Esophagus muscularis mucosa (tissue), 4 donors: ENCODE measurements around the gene HIBADH. TPM values are rescaled to one million over a fixed set of nuclear protein-coding genes. Genes with fewer than 3 reads are reported as not detected.

Experiments used
- DNase-seq: peaks from one replicate; pipeline ENCODE4 v3.0.0-alpha.2; 2017; ENCODE audit errors: extremely low spot score
- H3K27ac ChIP-seq, 4 donors: fragments of 200-600 bp; sonication (generic); replicated peaks in 1 of 4; 1 replicate in 3 of 4; 2 replicates in 1 of 4; pipeline ENCODE4 v1.5.1; 2016 to 2019; ENCODE audit warnings: mild to moderate bottlenecking in 1 of 4
- H3K27me3 ChIP-seq, 4 donors: fragments of 200-600 bp; sonication (generic); one replicate each; pipeline versions ENCODE4 v1.5.1 to v1.6.0; 2016 to 2019
- H3K36me3 ChIP-seq, 4 donors: fragments of 200-600 bp; sonication (generic); one replicate each; pipeline ENCODE4 v1.5.1; 2016 to 2019
- H3K4me1 ChIP-seq, 4 donors: fragments of 200-600 bp; sonication (generic); one replicate each; pipeline ENCODE4 v1.5.1; 2016 to 2019
- H3K4me3 ChIP-seq, 4 donors: fragments of 200-600 bp; sonication (generic); 1 replicate in 2 of 4; 2 replicates in 2 of 4; pipeline ENCODE4 v1.5.1; 2016 to 2019; ENCODE audit warnings: mild to moderate bottlenecking in 4 of 4, moderate library complexity in 1 of 4
- H3K9me3 ChIP-seq, 4 donors: fragments of 200-600 bp; sonication (generic); 1 replicate in 3 of 4; 2 replicates in 1 of 4; pipeline ENCODE4 v1.5.1; 2016 to 2019
- EP300 ChIP-seq: sonication (generic); formaldehyde crosslinking; IDR thresholded peaks from one replicate; pipeline ENCODE4 v1.6.1; 2017; ENCODE audit warnings: antibody characterized with exemption
- POLR2A ChIP-seq: fragments of 450-650 bp; IDR thresholded peaks from one replicate; pipeline ENCODE4 v1.6.1; 2017; ENCODE audit warnings: antibody characterized with exemption, moderate library complexity, mild to moderate bottlenecking, low read depth
- POLR2AphosphoS5 ChIP-seq, 2 donors: sonication (generic); formaldehyde crosslinking; IDR thresholded peaks; one replicate each; pipeline ENCODE4 v1.6.1; 2017; ENCODE audit warnings: antibody characterized with exemption in 2 of 2
- WGBS: methylation state at CpG from one replicate; pipeline ENCODE4 v1.1.5; 2018; 5-methylcytosine and 5-hydroxymethylcytosine counted together
- intact Hi-C: fragments of 100-400 bp; cut with DNase I; formaldehyde crosslinking; loops from one replicate; pipeline ENCODE4 v1.15.1; 2023
- total RNA-seq, 4 donors: library from RNA; depleted of rRNA; stranded (reverse); fragments of >200 nt; gene quantifications; one replicate each; pipeline versions ENCODE4 v1.1.0 to v1.2.1, GENCODE V29; 2016
- TF ChIP-seq, protein P1 (sequence below), 3 experiments: fragments of 200-600 bp in 2 of 3; fragments of 450-650 bp in 1 of 3; sonication (generic) in 2 of 3; IDR thresholded peaks; one replicate each; pipeline ENCODE4 v1.5.1; 2017 to 2019; ENCODE audit warnings: antibody characterized with exemption in 3 of 3, mild to moderate bottlenecking in 2 of 3, moderate library complexity in 1 of 3

The HIBADH gene
- total RNA-seq, 4 donors from 2014 or later, result 45.4 to 66.0 (median 52.3) TPM

GRCh38 chr7:27661811-27662489, 733 bp downstream of the HIBADH start:
- Histone ChIP-seq H3K27ac (peak overlapping the region; percentile 82 to 95 (median 92)), H3K36me3 (no peaks in the 10 kb centered on the region), H3K4me3 (peak overlapping the region; percentile 66 to 93 (median 80)), H3K27me3 (no peaks in the 10 kb centered on the region), H3K4me1 (peaks cover 13 to 22% (median 19%) of the 10 kb centered on the region in 4 donors), H3K9me3 (no peaks in the 10 kb centered on the region)
- 15% methylated on average over 13 of the region's 18 CpGs for WGBS
- intact Hi-C loops, result loop anchor here (2.0 kb wide), 1 partner anchor 79 kb away; the partner anchor contains the start of gene TAX1BP1
- TF ChIP-seq EP300, result no peak
- TF ChIP-seq, protein P1, sequence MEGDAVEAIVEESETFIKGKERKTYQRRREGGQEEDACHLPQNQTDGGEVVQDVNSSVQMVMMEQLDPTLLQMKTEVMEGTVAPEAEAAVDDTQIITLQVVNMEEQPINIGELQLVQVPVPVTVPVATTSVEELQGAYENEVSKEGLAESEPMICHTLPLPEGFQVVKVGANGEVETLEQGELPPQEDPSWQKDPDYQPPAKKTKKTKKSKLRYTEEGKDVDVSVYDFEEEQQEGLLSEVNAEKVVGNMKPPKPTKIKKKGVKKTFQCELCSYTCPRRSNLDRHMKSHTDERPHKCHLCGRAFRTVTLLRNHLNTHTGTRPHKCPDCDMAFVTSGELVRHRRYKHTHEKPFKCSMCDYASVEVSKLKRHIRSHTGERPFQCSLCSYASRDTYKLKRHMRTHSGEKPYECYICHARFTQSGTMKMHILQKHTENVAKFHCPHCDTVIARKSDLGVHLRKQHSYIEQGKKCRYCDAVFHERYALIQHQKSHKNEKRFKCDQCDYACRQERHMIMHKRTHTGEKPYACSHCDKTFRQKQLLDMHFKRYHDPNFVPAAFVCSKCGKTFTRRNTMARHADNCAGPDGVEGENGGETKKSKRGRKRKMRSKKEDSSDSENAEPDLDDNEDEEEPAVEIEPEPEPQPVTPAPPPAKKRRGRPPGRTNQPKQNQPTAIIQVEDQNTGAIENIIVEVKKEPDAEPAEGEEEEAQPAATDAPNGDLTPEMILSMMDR (IDR thresholded peaks at IDR 0.05), result no peak
- DNase-seq, result no peak

GRCh38 chr7:27656724-27657123, 6.0 kb downstream of the HIBADH start:
- Histone ChIP-seq H3K27ac (no peak overlapping the region), H3K27me3 (no peaks in the 10 kb centered on the region), H3K36me3 (no peaks in the 10 kb centered on the region), H3K4me1 (peaks cover 6 to 17% (median 8%) of the 10 kb centered on the region in 4 donors), H3K9me3 (no peaks in the 10 kb centered on the region), H3K4me3 (no peak overlapping the region)
- no peak for DNase-seq
- intact Hi-C loops, result no loop called here
- 58% methylated on average over 2 of the region's 2 CpGs for WGBS
- TF ChIP-seq POLR2A (no peak), POLR2AphosphoS5 (IDR thresholded peaks at IDR 0.05) (no peak), EP300 (no peak)
- TF ChIP-seq, protein P1 (IDR thresholded peaks at IDR 0.05), result no peak

DNA sequence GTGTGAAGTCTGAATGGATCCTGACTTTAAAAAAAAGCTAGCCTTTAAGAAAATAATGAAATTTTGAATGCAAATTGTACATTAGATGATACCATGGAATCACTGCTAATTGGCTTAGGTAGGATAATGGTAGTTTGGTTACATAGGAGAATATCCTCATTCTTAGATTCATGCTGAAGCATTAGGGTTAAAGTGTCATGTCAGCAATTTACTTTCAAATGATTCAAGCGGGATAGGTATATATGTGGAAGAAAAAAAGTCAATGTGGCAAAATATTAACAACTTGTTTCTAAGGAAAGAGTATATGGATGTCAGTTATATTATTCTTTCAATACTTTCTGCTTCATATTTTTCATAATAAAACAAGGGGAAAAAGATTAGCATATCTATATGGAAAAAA, 7.5 kb downstream of the HIBADH start:
- Histone ChIP-seq H3K27me3 (no peaks in the 10 kb centered on the region), H3K9me3 (no peaks in the 10 kb centered on the region), H3K4me3 (no peak overlapping the region), H3K36me3 (no peaks in the 10 kb centered on the region), H3K27ac (no peak overlapping the region), H3K4me1 (peaks cover 0 to 3% (median 0%) of the 10 kb centered on the region in 4 donors)
- TF ChIP-seq, protein P1 (IDR thresholded peaks at IDR 0.05), result no peak
- TF ChIP-seq EP300 (no peak), POLR2A (no peak), POLR2AphosphoS5 (IDR thresholded peaks at IDR 0.05) (no peak)
- intact Hi-C loops, result no loop called here
- 100% methylated on average over 1 of the region's 1 CpG for WGBS
- DNase-seq, result no peak

GRCh38 chr7:27652518-27652917, 10.2 kb downstream of the HIBADH start:
- no peak for DNase-seq
- 94% methylated on average over 6 of the region's 6 CpGs for WGBS
- H3K27ac ChIP-seq, result no peak overlapping the region
- no peaks in the 10 kb centered on the region for H3K9me3 ChIP-seq
- intact Hi-C loops, result no loop called here
- H3K36me3 ChIP-seq, result peaks cover 0 to 15% (median 10%) of the 10 kb centered on the region in 4 donors
- TF ChIP-seq EP300 (no peak), POLR2A (no peak), POLR2AphosphoS5 (IDR thresholded peaks at IDR 0.05) (no peak)
- TF ChIP-seq, protein P1 (IDR thresholded peaks at IDR 0.05), result no peak
- H3K27me3 ChIP-seq, result no peaks in the 10 kb centered on the region
- no peak overlapping the region for H3K4me3 ChIP-seq
- H3K4me1 ChIP-seq, result no peaks in the 10 kb centered on the region

- intact Hi-C loops, result no loop called here
- TF ChIP-seq POLR2A (no peak), POLR2AphosphoS5 (IDR thresholded peaks at IDR 0.05) (no peak), EP300 (no peak)
- TF ChIP-seq, protein P1 (IDR thresholded peaks at IDR 0.05), result no peak
- H3K4me1 ChIP-seq, result no peaks in the 10 kb centered on the region
- no peak overlapping the region for H3K4me3 ChIP-seq
- no peaks in the 10 kb centered on the region for H3K9me3 ChIP-seq
- H3K36me3 ChIP-seq, result peaks cover 0 to 23% (median 12%) of the 10 kb centered on the region in 4 donors
- H3K27ac ChIP-seq, result no peak overlapping the region
- no peak for DNase-seq
- no peaks in the 10 kb centered on the region for H3K27me3 ChIP-seq
These were observed 11.0 kb downstream of the HIBADH start for GRCh38 chr7:27651702-27652101.
